SK-N-MC (cell line): Measurements from ENCODE around the gene CLEC4G.

Source experiments
- EZH2 ChIP-seq: fragments of 200-600 bp; sonication (generic); IDR thresholded peaks from one replicate; pipeline ENCODE4 v1.6.1; 2017; ENCODE audit warnings: antibody characterized with exemption
- POLR2AphosphoS5 ChIP-seq: IDR thresholded peaks from 2 replicates; pipeline ENCODE4 v1.6.1; 2012; ENCODE audit warnings: mild to moderate bottlenecking, low read depth, low read length, borderline replicate concordance

DNA sequence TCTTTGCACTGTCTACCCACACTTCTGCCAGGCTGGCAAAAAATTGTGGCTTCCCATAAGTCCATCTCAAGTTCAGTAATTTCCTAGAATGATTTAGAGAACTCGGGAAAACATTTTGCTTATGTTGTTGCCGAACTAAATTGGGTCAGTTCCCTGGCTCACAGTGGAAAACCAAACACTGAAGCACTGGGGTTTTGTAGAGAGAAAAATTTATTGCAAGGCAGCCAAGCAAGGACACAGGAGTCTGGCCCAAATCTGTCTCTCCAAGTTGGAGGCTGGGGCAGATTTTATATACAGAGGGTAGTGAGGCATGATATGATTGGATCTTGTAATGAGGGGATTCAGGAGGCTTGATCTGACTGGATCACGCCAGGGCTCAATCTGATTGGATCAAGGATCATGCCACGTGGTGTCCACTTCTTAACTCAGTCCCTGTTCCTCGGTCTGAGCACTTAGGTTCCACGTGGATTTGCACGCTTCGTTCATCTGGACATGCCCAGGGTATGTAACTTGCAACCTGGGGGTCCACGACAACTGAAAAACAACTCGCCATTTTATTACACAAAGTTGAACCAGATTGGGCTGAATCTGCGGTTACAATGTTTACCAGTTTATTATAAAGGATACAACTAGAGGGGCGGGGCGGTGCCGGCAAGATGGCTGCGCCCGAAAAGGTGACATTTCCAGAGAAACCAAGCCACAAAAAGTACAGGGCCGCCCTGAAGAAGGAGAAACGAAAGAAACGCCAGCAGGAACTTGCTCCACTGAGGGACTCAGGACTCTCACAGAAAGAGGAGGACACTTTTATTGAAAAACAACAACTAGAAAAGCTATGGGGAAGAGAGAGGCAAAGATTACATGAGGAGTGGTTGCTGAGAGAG is 8.1 kb upstream of the CLEC4G start:
- TF ChIP-seq EZH2 (no peak), POLR2AphosphoS5 (no peak)
